HG03558 (cell line): Measurements from ENCODE around the gene GULP1.
"Not testable (repeated sequence)": the region's sequence is repeated elsewhere in the genome, so short reads cannot be mapped to it uniquely, and the experiment has no call there.

Experiments
- ATAC-seq: cut with Tn5 transposase; IDR thresholded peaks from one replicate; pipeline ENCODE4 v1.9.1; 2021; ENCODE audit warnings: moderate number of reproducible peaks; ENCODE audit not compliant: unreplicated experiment; ENCODE audit errors: extremely low read depth

GULP1 gene

GRCh38 chr2:188576651-188577050 lies 285.0 kb downstream of the GULP1 start:
- no peak for ATAC-seq

- no peak for ATAC-seq
These were observed 285.6 kb downstream of the GULP1 start for GRCh38 chr2:188577231-188577630.

GRCh38 chr2:188580738-188581137 lies 289.1 kb downstream of the GULP1 start:
- no peak for ATAC-seq

GRCh38 chr2:188582211-188582610 lies 290.5 kb downstream of the GULP1 start:
- ATAC-seq = no peak

- no peak for ATAC-seq
These were observed 296.6 kb downstream of the GULP1 start for GRCh38 chr2:188588235-188588634.

DNA sequence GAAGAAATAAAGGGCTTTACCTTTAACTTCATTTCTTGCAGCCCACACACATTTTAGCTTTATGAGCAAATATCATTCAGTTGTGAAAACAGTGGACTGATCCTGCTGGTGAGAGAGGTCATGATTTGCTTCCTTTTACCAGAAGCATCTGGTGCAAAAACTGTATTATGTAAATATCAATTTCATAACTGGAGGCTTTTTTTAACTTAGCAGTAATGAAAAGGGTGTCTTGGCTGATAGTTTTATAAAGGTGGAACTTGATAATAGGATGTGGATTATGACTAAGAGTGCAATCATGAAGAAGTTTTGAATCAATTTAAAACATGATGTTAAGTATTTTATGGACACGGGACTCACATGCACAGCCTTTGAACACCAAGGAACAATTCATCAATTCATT lies 304.4 kb downstream of the GULP1 start:
- no peak for ATAC-seq

DNA sequence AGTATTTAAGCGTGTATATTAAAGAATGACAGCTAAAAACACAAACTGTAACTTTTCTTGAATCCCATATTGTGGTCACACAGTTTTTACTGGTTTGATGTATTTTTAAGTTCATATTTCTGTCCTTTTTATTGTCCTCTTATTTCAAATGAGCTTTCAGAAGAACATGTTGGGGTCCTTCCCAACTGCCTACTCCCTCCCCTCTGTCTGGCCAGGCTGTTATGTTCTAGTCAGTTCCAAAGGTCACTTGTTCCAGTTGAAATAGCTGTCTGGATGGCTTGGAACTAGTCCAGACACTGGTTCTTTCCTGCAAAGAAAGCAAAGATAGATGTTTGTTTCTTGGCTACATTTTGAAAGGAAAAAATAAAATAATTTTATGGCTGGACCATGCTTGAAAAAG lies 306.9 kb downstream of the GULP1 start:
- ATAC-seq = no peak

- no peak for ATAC-seq
These were observed 307.5 kb downstream of the GULP1 start for GRCh38 chr2:188599140-188599539.

- ATAC-seq = no peak
These were observed 309.0 kb downstream of the GULP1 start for GRCh38 chr2:188600536-188601210.

- ATAC-seq = no peak
These were observed 309.7 kb downstream of the GULP1 start for GRCh38 chr2:188601391-188601790.

DNA sequence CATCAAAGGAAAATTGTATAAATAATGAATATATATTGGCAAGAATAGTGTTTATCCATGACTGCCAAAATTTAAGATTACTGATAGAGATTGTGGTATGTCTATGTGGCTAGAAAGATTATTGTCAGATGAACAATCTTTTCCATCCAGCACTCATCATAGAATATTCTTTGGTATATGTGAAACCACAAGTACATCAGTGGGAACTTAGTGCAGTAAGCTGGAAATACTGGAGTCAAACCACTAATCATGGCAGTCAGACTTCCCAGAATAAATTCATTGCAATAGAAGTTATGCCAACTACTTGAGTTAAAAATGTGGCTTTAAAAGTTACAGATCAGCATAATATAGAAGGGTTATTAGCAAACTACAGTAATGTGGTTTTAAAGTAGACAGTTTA lies 310.3 kb downstream of the GULP1 start:
- ATAC-seq = no peak

GRCh38 chr2:188604579-188604978 lies 312.9 kb downstream of the GULP1 start:
- no peak for ATAC-seq

- not testable (repeated sequence) for ATAC-seq
These were observed 314.2 kb downstream of the GULP1 start for GRCh38 chr2:188605609-188606584.

- not testable (repeated sequence) for ATAC-seq
These were observed 314.9 kb downstream of the GULP1 start for GRCh38 chr2:188606596-188606995.

DNA sequence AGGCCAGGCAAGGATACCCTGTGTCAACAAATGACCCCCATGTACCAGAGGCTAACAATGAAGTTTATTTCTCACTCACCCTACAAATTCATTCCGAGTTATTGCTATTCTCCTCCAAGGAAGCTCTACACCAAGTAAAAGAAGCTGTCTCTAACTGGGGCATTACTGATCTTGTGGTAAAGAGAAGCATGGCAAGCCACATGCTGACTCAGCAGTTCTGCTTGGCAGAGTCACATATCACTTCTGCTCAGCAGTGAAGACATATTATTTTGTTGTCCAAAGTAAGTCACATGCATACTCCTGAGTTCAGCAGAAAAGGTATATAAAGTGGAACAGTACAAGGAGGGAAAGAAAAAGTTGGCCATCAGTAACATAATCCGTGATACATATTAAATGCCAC lies 315.8 kb downstream of the GULP1 start:
- no peak for ATAC-seq

GRCh38 chr2:188609321-188610049 lies 317.8 kb downstream of the GULP1 start:
- no peak for ATAC-seq

DNA sequence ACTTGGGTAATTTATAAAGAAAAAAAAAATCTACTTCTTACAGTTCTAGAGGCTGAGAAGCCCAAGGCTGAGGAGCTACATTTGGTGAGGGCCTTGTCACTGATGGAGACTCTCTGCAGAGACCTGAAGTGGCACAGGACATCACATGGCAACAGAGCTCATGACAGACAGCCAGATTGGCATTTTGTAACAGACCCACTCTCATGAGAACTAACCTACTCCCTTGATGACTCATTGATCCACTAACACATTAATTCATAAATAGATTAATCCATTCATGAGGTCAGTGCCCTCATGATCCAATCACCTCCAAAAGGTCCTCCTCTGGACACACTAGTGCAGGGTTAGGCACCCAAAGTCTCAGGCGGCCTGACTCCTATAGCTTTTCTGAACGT lies 318.4 kb downstream of the GULP1 start:
- ATAC-seq = no peak

DNA sequence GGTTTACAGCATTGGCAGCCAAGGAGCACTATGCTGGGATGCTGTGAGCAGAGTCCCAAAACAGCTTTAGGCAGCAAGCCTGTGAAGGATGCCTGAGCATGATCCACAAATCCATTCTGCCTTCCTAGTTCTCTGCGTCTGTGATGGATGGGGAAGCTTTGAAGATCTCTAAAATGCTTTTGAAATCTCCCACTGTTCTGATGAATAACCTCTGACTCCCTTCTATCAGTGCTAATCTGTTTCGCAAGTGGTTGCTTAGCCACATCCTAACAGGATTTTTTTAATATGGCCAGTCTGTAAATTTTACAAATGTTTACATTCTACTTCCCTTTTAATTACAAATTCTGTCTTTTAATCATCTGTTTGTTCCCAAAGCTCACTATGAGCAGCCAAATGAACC lies 319.2 kb downstream of the GULP1 start:
- no peak for ATAC-seq

DNA sequence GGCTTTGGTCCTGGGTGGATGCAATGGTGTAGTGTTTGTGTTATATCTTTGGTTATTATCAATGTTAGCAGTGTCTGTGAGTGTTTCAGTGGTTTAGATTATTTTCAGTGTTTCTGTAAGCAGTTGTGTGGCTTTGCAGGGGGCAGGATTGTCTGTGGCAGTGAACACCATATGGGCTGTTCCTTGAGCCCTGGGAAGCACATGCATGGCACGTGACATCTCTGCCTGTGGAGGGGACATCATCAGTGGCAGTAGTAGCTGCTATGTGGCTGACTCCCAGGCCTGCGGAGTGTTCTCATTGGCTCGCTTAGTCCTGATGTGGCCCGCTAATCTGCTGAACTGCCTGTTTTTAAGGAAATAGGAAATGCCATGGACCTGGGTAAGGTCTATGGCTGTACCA lies 327.5 kb downstream of the GULP1 start:
- ATAC-seq = no peak

DNA sequence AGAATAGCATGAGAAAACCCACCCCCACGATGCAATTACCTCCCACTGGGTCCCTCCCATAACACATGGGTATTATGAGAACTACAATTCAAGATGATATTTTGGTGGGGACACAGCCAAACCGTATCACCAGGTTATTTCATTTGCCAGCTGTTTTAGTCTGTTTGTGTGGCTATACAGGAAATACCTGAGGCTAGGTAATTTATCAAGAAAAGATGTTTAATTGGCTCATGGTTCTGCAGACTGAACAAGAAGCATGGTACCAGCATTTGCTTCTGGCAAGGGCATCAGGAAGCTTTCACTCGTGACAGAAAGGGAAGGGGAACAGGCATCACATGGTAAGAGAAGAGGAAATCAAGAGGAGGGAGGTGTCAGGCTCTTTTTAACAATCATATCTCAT lies 329.2 kb downstream of the GULP1 start:
- ATAC-seq = no peak
